ENCODE data around the gene ITGAL. TPM values are rescaled to one million over a fixed set of nuclear protein-coding genes. Genes with fewer than 3 reads are reported as not detected.

The ITGAL gene
- total RNA-seq, 4 donors from 2014 or later = 1.6 to 2.3 (median 1.8) TPM

GRCh38 chr16:30523768-30524574 lies 51.4 kb downstream of the ITGAL start:
- H3K4me3 ChIP-seq (ENCODE audit: low read depth, poor library complexity, severe bottlenecking) = no peak overlapping the region
- WGBS, 2 donors = 68 to 78% methylated on average over 26 of the region's 26 CpGs
- TF ChIP-seq POLR2A (IDR thresholded peaks at IDR 0.05) = no peak
- no peak for TF ChIP-seq CTCF (IDR thresholded peaks at IDR 0.05)
- intact Hi-C loops (cut with DNase I; ENCODE audit: low total_unique reads) = no loop called here
- no peak for DNase-seq (ENCODE audit: low spot score in 2 of 2)

GRCh38 chr16:30524575-30525568 lies 52.3 kb downstream of the ITGAL start:
- intact Hi-C loops (cut with DNase I; ENCODE audit: low total_unique reads) = no loop called here
- H3K4me3 ChIP-seq (ENCODE audit: low read depth, poor library complexity, severe bottlenecking) = no peak overlapping the region
- no peak for DNase-seq (ENCODE audit: low spot score in 2 of 2)
- no peak for TF ChIP-seq POLR2A (IDR thresholded peaks at IDR 0.05)
- no peak for TF ChIP-seq CTCF (IDR thresholded peaks at IDR 0.05)
- 93% methylated on average over 47 to 55 of the region's 60 CpGs for WGBS, 2 donors

- peak overlapping the region; percentile 44 for H3K4me3 ChIP-seq (ENCODE audit: low read depth, poor library complexity, severe bottlenecking)
- intact Hi-C loops (cut with DNase I; ENCODE audit: low total_unique reads) = no loop called here
- 43 to 44% methylated on average over 4 of the region's 4 CpGs for WGBS, 2 donors
- no peak for DNase-seq (ENCODE audit: low spot score in 2 of 2)
- TF ChIP-seq POLR2A (IDR thresholded peaks at IDR 0.05) (no peak), CTCF (IDR thresholded peaks at IDR 0.05) (no peak)
These were observed 53.2 kb downstream of the ITGAL start for GRCh38 chr16:30525844-30526136.

GRCh38 chr16:30526137-30526822 lies 53.7 kb downstream of the ITGAL start, which contains the start of gene ZNF768:
ZNF768 (minus strand) TSS chr16:30526566; CDS start chr16:30526413, 153 bp downstream.
- intact Hi-C loops (cut with DNase I; ENCODE audit: low total_unique reads) = no loop called here
- DNase-seq (ENCODE audit: low spot score in 2 of 2) = peak in 1 of 2 donors; percentile 90

More at GRCh38 chr16:30526137-30526822, 53.7 kb downstream of the ITGAL start, which contains the start of gene ZNF768:
- TF ChIP-seq POLR2A (IDR thresholded peaks at IDR 0.05) = no peak
- TF ChIP-seq CTCF (IDR thresholded peaks at IDR 0.05) = no peak
- H3K4me3 ChIP-seq (ENCODE audit: low read depth, poor library complexity, severe bottlenecking) = peak within 1 kb of the TSS; percentile 44
- 1 to 2% methylated on average over 37 to 47 of the region's 73 CpGs for WGBS, 2 donors
